ENCODE results near the gene TRIML2.

DNA sequence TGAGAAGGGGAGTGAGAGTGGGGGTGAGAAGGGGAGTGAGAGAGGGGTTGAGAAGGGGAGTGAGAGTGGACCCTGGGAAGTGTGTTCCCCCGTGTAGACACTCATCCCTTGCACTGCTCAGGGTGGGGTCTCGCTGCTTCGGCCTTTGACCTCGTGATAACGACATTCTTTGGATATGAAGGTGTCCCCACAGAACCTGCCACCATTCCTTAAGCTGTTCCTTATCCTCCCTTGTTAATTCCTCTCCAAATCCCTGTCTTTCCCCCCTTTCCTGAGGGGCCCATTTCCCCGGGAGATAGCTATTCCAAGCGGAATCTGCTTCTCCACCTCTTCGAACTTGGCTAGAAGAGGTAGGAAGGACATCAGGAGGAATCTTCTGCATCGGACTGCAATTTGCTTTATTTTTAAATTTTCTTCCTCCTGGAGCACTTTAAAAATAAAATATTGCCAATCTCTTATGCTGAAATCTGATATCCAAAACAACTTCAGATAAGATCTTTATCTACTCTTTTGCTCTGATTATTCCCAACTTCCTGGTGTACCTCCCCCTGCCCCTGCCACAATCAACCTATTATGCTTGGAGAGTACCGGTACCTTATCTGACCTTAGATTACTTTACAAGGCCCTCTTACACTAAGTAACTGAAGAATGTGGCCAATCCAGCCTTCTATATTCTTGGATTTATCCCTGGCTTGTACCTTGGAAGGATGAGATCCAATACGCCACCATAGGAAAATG, 45.4 kb upstream of the TRIML2 start:
- no peak for TF ChIP-seq GATAD2B (IDR thresholded peaks at IDR 0.05; ENCODE audit: borderline replicate concordance)
- TF ChIP-seq FOS (IDR thresholded peaks at IDR 0.05; ENCODE audit: extremely low read depth, insufficient read length): no peak
- TF ChIP-seq EHMT2 (IDR thresholded peaks at IDR 0.05): no peak
